Neural cell (in vitro differentiated cells): ENCODE measurements around the gene CLIC3.

Experiments used
- CTCF ChIP-seq: fragments of 450-650 bp; IDR thresholded peaks from 2 replicates; pipeline ENCODE4 v1.5.1; 2014; ENCODE audit warnings: antibody characterized with exemption, mild to moderate bottlenecking, moderate library complexity; ENCODE audit not compliant: poor library complexity, severe bottlenecking
- EP300 ChIP-seq: fragments of 450-650 bp; conservative IDR thresholded peaks from 2 replicates; pipeline ENCODE4 v1.6.1; 2014; ENCODE audit warnings: antibody characterized with exemption, mild to moderate bottlenecking, moderate library complexity; ENCODE audit not compliant: poor library complexity, severe bottlenecking
- EZH2 ChIP-seq: fragments of 200-600, 300-800 bp; shearing (Covaris generic), sonication (generic); IDR thresholded peaks from 2 replicates; pipeline ENCODE4 v1.6.1; 2014; ENCODE audit warnings: antibody characterized with exemption, low read length, borderline replicate concordance, mild to moderate bottlenecking; ENCODE audit not compliant: insufficient read depth, poor library complexity, severe bottlenecking
- MXI1 ChIP-seq: fragments of 450-650 bp; conservative IDR thresholded peaks from 2 replicates; pipeline ENCODE4 v1.6.1; 2014; ENCODE audit warnings: antibody characterized with exemption, mild to moderate bottlenecking; ENCODE audit not compliant: poor library complexity, severe bottlenecking
- POLR2AphosphoS5 ChIP-seq: IDR thresholded peaks from 2 replicates; pipeline ENCODE4 v1.6.1; 2012
- RAD21 ChIP-seq: fragments of 450-650 bp; conservative IDR thresholded peaks from 2 replicates; pipeline ENCODE4 v1.6.1; 2014; ENCODE audit warnings: antibody characterized with exemption, mild to moderate bottlenecking, moderate library complexity
- REST ChIP-seq: IDR thresholded peaks from 2 replicates; pipeline ENCODE4 v1.6.1; 2012; ENCODE audit warnings: borderline replicate concordance
- SMC3 ChIP-seq: fragments of 450-650 bp; conservative IDR thresholded peaks from 2 replicates; pipeline ENCODE4 v1.6.1; 2014; ENCODE audit warnings: antibody characterized with exemption, mild to moderate bottlenecking, moderate library complexity; ENCODE audit not compliant: poor library complexity
- TAF1 ChIP-seq: IDR thresholded peaks from 2 replicates; pipeline ENCODE4 v1.6.1; 2012; ENCODE audit warnings: low read depth

GRCh38 chr9:136963751-136964150, 32.6 kb downstream of the CLIC3 start:
- TF ChIP-seq POLR2AphosphoS5 = no peak
- TF ChIP-seq CTCF = no peak
- TF ChIP-seq TAF1 = no peak
- no peak for TF ChIP-seq MXI1
- TF ChIP-seq REST = no peak
- no peak for TF ChIP-seq EZH2
- no peak for TF ChIP-seq RAD21
- no peak for TF ChIP-seq EP300
- TF ChIP-seq SMC3 = no peak
